NCI-H82 treated with DMSO at 0.1 percent for 48 hours (cell line): Measurements from ENCODE around the gene IL19.

Experiments used
- DNase-seq: peaks from one replicate; lab custom pipeline; 2025; ENCODE audit not compliant: unreplicated experiment; lab: John Stamatoyannopoulos, UW

The IL19 gene

GRCh38 chr1:206770531-206771337, at the start of gene IL19:
Gene IL19 (plus strand): TSS chr1:206770773. CDS start chr1:206836663, 65,890 bp downstream.
- DNase-seq = no peak

GRCh38 chr1:206721454-206721853, 49.1 kb upstream of the IL19 start:
- DNase-seq = no peak

GRCh38 chr1:206722751-206723461, 47.7 kb upstream of the IL19 start:
- DNase-seq = no peak

GRCh38 chr1:206723462-206723804, 47.1 kb upstream of the IL19 start:
- no peak for DNase-seq

GRCh38 chr1:206723805-206724472, 46.6 kb upstream of the IL19 start:
- DNase-seq = no peak

GRCh38 chr1:206725109-206725963, 45.2 kb upstream of the IL19 start:
- peak; percentile 16 for DNase-seq

- DNase-seq = no peak
Measured at GRCh38 chr1:206727981-206728696, 42.4 kb upstream of the IL19 start.

GRCh38 chr1:206728697-206728987, 41.9 kb upstream of the IL19 start:
- DNase-seq = no peak

- DNase-seq = no peak
Measured at GRCh38 chr1:206729050-206729449, 41.5 kb upstream of the IL19 start.

GRCh38 chr1:206729507-206729906, 41.1 kb upstream of the IL19 start:
- DNase-seq = no peak

- no peak for DNase-seq
Measured at GRCh38 chr1:206732508-206732907, 38.1 kb upstream of the IL19 start.

GRCh38 chr1:206732992-206733391, 37.6 kb upstream of the IL19 start:
- no peak for DNase-seq

- DNase-seq = peak; percentile 15
Measured at GRCh38 chr1:206734499-206735142, 36.0 kb upstream of the IL19 start.

GRCh38 chr1:206735553-206736031, 35.0 kb upstream of the IL19 start:
- DNase-seq = peak; percentile 18

- DNase-seq = no peak
Measured at GRCh38 chr1:206736878-206737728, 33.5 kb upstream of the IL19 start.

- DNase-seq = no peak
Measured at GRCh38 chr1:206737729-206738201, 32.8 kb upstream of the IL19 start.

- peak; percentile 14 for DNase-seq
Measured at GRCh38 chr1:206738370-206739366, 31.9 kb upstream of the IL19 start.
